Stimulated activated CD4-positive, alpha-beta T cell treated with anti-CD3 and anti-CD28 coated beads, Interleukin-4, amount 100 ng/mL, for 1 hour (primary cell): ENCODE results near the gene MYADML2.
"Not testable (repeated sequence)": the region's sequence is repeated elsewhere in the genome, so short reads cannot be mapped to it uniquely, and the experiment has no call there.

ENCODE experiments used
- DNase-seq: peaks from one replicate; pipeline ENCODE4 v3.0.0-alpha.2; 2020

MYADML2 gene

DNA sequence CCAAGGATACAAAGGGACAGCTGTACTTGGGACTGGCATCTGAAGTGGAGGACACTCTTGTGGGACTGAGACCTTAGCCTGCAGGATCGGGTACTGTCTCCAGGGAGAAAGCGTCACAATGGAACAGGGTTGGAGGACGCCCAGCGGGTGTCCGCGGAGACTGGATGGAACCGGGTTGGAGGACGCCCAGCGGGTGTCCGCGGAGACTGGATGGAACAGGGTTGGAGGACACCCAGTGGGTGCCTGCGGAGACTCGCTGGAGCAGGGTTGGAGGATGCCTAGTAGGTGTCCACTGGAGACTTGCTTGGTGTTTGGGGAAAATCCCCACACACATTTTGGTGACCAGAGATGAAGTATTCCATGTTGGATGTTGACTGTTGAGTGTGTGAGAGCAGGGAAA, at the start of gene MYADML2:
Gene MYADML2 (minus strand): TSS at position 45 of the 400 bp plus-strand sequence. CDS start 5,492 bp downstream, outside the sequence.
- no peak for DNase-seq

GRCh38 chr17:81996232-81996756, 49.3 kb upstream of the MYADML2 start:
- DNase-seq = no peak

DNA sequence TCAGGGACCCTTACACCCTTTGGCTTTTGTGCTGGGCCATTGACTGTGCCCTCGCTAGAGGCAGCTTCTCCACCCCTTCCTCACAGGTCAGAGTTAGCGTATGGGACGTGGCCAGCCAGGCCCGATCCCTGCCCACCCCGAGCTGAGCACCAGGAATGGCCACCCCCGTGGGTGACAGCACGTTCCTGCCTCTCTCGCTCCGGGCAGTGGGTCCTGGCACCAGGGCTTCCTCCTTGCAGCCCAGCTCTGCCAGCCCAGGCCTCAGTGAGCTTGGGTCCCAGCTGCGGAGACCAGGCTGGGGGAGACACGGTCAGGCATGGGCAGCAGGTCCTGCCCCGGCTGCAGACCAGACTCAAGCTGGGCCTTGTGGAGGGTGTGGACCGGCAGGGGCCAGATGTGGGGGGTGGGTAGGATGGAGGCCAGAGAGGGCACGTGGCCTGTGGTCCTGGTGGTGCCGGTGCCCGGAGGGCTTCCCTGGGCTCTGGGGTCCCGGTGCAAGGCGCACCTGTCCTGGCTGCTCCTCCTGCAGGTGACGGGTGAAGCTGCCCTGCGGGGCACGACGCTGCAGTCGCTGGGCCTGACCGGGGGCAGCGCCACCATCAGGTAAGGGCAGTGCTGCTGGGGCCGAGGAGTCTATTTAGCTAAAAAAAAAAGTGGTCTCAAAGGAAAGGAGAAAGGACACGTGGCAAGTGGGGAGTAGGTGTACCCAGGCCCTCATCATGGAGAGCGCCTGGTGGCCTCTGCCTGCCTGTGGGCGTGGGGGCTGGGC, 48.6 kb upstream of the MYADML2 start:
- no peak for DNase-seq

DNA sequence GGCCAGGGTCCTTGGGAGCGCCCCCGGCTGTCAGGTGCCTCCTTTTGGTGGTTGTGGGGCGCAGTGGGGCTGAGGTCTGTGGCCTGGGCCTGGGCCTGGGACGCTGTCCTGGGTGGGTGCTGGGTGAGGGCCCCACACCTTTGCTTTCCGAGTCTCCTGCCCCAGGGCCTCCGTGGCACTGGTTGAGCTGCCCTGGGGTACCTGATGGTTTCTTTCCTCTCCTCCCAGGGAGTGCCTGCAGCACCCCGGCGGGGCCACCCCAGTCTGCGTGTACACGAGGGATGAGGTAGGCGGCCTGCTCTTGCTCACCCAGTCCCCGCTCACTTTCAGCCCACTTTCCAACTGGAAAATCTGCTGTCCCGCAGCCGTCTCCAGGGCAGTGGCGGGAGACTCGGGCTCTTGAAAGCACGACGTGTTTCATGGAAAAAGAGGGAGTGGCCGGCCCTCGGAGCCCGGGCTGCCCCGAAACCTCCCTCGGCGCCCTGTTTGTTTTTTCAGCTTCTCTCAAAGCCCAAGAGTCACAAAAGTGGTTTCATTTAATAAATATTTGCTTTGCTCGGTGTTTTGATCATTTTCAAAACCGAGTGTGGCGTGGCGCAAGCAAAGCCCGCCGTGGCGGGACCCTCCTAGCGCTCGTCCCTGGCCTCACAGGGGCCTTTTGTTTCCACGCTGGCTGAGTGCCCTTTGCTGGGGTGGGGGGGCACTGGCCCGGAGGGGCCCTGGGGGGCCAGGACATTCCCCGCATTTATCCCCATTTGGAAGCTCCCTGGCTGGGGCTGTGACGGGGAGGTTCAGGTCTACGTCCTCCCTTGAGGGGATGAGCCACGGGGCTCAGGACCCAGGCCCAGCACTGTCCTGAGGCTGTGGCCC, 47.8 kb upstream of the MYADML2 start:
- DNase-seq = no peak

GRCh38 chr17:81993729-81994592, 46.9 kb upstream of the MYADML2 start:
- no peak for DNase-seq

DNA sequence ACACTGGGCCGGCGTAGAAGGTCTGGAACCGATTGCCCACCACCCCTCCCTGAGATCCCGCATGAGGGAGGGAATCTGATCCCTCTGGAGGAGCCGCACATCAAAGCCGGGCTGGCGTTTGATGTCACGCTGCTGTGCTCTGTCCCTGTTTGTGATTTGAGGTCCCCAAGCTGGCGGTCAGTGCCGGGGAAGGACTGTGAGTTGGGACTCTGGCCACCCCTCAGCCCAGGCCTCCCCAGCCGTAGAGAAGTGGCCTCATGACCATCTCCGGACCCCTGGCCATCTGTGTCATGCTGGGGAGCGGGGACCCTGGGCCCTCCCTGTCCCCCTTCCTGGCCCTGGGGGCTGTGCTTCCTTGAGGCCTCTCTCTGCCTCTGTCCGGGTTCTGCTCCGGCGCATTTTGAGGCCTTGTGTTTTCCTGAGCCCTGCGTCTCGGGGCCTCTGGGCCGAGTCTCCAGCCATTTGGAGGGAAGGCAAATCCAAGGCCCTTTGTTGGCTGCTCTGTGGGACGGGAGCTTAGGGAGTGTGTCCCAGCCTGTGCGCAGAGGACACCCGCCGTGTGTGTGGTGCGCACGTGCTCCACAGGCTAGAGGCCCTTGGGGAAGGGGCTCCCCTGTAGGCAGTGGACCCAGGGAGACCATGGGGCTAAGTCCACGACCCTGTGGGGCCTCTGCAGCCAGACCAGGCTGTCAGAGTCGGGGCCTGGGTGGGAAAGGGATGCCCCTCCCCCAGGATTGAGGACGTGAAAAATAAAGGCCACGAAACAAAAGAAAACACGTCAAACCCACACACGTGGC, 45.5 kb upstream of the MYADML2 start:
- DNase-seq = no peak

GRCh38 chr17:81991684-81992305, 44.8 kb upstream of the MYADML2 start:
- no peak for DNase-seq

GRCh38 chr17:81990836-81991683, 44.0 kb upstream of the MYADML2 start:
- no peak for DNase-seq

DNA sequence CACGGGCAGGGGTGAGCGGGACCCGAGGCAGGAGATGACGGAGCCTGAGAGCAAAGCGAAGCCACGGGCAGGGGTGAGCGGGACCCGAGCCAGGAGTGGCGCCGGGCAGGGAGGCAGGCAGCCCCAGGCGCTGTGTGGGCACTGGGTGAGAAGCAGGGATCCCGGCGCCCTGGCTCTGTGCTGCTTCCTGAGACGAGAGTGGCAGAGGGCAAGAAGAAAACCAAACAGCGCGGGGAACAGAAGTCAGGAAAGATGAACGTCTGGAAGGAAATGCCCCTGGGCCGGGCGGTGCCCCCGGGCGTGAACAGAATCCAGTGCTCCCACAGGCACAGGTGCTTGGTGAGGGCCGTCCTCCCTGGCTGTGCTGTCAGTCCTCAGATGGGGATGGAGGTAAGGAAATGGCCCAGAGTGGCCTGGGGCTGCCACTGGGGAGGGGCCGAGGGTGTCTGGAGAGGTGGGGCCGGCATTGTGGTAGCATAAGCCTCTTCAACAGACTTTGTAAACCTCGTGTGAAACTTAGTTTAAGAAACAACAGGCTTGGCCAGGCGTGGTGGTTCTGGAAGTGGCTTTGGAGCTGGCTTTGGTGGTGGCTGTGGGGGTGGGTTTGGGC, 40.2 kb upstream of the MYADML2 start:
- no peak for DNase-seq

DNA sequence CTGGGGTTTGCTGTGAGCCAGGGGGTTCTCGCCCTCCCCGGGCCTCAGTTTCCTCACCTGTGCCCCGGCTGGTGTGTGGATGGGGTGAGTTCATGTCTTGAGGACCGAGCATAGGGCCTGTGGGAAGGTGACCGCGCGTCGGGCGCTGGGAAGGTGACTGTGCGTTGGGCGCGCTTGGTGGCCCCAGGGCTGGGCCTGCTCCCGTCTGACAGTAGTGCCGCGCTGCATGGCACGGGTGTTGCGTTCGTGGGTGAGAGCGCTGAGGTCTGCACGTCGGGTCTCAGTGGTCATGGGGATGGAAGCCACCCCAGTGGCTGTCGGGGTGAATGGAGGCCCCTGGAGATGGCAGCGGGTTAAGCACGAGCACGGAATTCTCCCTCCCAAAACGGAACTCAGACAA, 39.6 kb upstream of the MYADML2 start:
- no peak for DNase-seq

DNA sequence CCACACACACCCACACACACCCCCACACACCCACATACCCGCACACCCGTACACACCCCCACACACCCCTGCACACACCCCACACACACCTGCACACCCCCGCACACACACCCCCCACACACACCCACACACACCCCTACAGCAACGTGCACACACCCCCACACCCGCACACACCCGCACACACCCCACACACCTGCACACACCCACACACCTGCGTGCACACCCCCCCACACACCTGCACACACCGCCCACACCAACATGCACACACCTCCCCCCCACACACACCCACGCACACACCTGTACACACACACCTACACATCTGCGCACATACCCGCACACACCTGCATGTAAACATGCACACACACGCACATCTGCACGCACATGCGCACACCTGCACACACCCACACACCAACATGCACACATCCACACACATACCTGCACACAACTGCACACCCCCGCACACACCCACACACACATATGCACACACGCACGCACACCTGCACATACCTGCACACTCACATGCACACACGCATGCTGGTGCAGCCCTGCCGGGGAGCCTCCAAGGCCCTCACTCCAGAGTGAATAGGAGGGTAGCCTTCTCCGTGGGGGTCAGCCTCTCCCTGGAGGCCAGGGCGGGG, 37.9 kb upstream of the MYADML2 start:
- no peak for DNase-seq

GRCh38 chr17:81983639-81984373, 36.8 kb upstream of the MYADML2 start:
- DNase-seq = no peak

DNA sequence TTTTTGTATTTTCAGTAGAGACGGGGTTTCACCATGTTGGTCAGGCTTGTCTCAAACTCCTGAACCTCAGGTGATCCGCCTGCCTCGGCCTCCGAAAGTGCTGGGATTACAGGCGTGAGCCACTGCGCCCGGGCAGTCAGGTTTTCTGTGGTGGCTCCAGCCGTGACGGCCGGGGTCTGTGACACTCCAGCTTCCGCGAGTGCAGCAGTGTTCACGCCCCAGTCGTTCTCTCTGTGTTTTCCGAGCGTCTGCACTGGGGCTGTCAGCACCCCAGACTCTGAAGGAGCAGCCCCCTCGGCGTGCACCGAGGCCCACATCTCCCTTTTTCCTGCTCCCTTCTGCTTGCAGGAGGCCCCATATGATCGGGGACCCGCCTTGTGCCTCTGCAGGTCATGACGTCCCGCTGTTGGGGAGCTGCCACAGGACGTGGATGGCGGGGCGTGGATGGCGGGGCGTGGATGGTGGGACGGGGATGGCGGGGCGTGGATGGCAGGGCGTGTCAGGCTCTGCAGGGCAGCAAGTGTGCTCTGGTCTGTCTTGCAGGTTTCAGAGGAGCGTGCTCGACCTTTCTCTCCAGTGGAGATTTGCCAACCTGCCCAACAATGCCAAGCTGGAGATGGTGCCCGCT, 36.1 kb upstream of the MYADML2 start:
- DNase-seq = no peak

- DNase-seq = not testable (repeated sequence)
Observed at GRCh38 chr17:81981511-81981910, 34.5 kb upstream of the MYADML2 start.

DNA sequence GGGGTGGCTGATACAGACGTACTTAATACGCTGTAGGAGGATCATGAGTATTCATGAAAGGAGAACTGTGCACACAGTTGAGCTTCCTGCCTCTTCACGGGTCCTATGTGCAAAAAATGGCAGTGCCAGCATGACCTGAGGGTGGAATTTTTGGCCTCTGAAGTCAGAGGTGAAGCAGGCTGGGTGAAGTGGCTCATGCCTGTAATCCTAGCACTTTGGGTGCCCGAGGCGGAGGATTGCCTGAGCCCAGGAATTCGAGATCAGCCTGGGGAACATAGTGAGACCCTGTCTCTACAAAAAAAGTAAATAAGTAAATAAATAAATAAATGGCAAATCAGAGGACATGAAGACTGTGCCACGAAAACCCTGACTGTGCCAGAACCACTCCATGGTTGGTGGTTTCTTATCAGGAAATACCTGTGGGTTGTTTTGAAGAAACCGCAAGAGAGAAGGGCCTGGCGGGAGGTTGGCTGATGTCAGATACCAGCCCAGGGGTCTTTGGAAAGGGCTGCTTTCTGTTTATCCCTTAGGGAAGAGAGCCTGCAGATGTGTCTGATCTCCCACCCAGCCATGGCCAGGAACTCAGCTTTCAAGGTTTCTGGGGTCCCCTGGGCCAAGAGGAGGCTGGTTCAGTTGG, 33.8 kb upstream of the MYADML2 start:
- DNase-seq = no peak

GRCh38 chr17:81980122-81980521, 33.1 kb upstream of the MYADML2 start:
- DNase-seq = no peak

DNA sequence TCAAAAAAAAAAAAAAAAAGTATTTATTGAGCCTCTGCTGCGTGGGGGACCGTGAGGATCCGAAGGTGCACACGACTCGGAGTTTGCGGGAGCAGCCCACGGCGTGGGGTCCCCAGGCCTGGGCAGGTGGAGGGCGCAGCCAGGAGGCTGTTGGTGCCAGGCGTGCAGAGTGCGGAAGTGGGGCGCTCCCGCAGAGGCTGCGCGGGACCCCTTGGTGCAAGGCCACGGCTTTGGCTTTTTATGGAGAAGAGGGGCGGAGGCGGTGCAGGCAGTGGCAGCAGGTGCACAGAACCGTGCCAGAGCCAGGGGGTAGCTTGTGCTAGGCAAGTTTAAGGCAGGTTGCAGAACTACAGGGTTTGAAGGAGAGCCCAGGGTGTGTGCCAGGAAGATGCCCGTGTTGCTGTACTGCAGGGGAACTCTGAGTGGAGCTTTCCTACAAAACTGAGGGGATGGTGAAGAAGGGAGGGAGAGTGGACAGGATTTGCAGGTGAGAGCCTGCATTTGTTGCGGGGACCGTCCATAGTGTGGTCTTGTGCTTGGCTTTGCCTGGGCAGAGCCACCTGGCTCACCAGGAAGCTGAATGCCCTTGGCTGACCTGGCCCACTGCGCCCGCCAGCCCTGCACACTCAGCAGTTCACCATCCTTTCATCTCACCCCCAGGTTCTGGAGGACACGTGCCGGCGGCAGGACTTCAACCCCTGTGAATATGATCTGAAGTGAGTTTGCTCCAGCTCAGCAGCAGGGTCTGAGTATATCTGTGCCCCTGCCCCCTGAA, 31.7 kb upstream of the MYADML2 start:
- DNase-seq = no peak
